ENCODE data around the gene EIF4E3. TPM values are rescaled to one million over a fixed set of nuclear protein-coding genes. Genes with fewer than 3 reads are reported as not detected.

EIF4E3 gene
- total RNA-seq, 1 experiment from 2014 or later, result 2.2 TPM

- H2AFZ ChIP-seq (ENCODE audit: low read length), result no peak overlapping the region
- CTCF ChIA-PET, result no interaction called here
- no peaks in the 10 kb centered on the region for H3K4me1 ChIP-seq (ENCODE audit: insufficient read depth, low read length)
- H3K36me3 ChIP-seq (ENCODE audit: low read depth, low read length), result no peaks in the 10 kb centered on the region
- H3K9me3 ChIP-seq (ENCODE audit: low read length), result no peaks in the 10 kb centered on the region
- DNase-seq (peak; percentile 45), ATAC-seq (no peak)
- intact Hi-C loops (cut with micrococcal nuclease), result loop anchor here (5.0 kb wide), 2 partner anchors 1109 to 1374 kb away; no protein-coding TSS in a partner anchor
- no peak overlapping the region for H3K9ac ChIP-seq (ENCODE audit: low read length)
- no peaks in the 10 kb centered on the region for H4K20me1 ChIP-seq (ENCODE audit: low read length)
- H3K27ac ChIP-seq (ENCODE audit: low read length), result no peak overlapping the region
- H3K27me3 ChIP-seq (ENCODE audit: low read length), result no peaks in the 10 kb centered on the region
- BruUV-seq (replicated peaks), result no TSS peak
- no peak overlapping the region for H3K4me2 ChIP-seq (ENCODE audit: low read length)
- H3K79me2 ChIP-seq (ENCODE audit: low read length), result no peaks in the 10 kb centered on the region
- POLR2A ChIA-PET (ENCODE audit: unreplicated experiment), result no interaction called here
- H3F3A ChIP-seq (ENCODE audit: low read length, unreplicated experiment), result no peaks in the 10 kb centered on the region
- H3K4me3 ChIP-seq (ENCODE audit: low read length), result no peak overlapping the region
- TF ChIP-seq EZH2phosphoT487 (IDR thresholded peaks at IDR 0.05; ENCODE audit: borderline replicate concordance, low read length), result no peak
- TF ChIP-seq EZH2 (IDR thresholded peaks at IDR 0.05; ENCODE audit: low read length, unreplicated experiment), result no peak
- TF ChIP-seq CTCF (conservative IDR thresholded peaks at IDR 0.05; ENCODE audit: low read depth, low read length), result no peak
- no peaks in the 10 kb centered on the region for H3K9me2 ChIP-seq (replicated peaks; ENCODE audit: low read length)
Measured at GRCh38 chr3:71713041-71713440, 12.2 kb downstream of the EIF4E3 start.

- DNase-seq, result peak; percentile 77
- POLR2A ChIA-PET (ENCODE audit: unreplicated experiment), result interaction anchor here (0.6 kb wide), 1 partner anchor 882 kb away, joined by 3 read pairs; no protein-coding TSS in a partner anchor
Measured at GRCh38 chr3:71710906-71711494, 14.2 kb downstream of the EIF4E3 start.

More at GRCh38 chr3:71710906-71711494, 14.2 kb downstream of the EIF4E3 start:
- H3K9me2 ChIP-seq (replicated peaks; ENCODE audit: low read length), result no peaks in the 10 kb centered on the region
- no peak overlapping the region for H3K27ac ChIP-seq (ENCODE audit: low read length)
- no peaks in the 10 kb centered on the region for H3K79me2 ChIP-seq (ENCODE audit: low read length)
- no peak overlapping the region for H2AFZ ChIP-seq (ENCODE audit: low read length)
- H3K9ac ChIP-seq (ENCODE audit: low read length), result no peak overlapping the region
- no peaks in the 10 kb centered on the region for H4K20me1 ChIP-seq (ENCODE audit: low read length)
- H3K4me2 ChIP-seq (ENCODE audit: low read length), result no peak overlapping the region
- intact Hi-C loops (cut with micrococcal nuclease), result loop anchor here (1.0 to 5.0 kb wide), 3 partner anchors 148 to 1376 kb away; no protein-coding TSS in a partner anchor
- no peaks in the 10 kb centered on the region for H3K27me3 ChIP-seq (ENCODE audit: low read length)
- H3K36me3 ChIP-seq (ENCODE audit: low read depth, low read length), result no peaks in the 10 kb centered on the region
- no peaks in the 10 kb centered on the region for H3F3A ChIP-seq (ENCODE audit: low read length, unreplicated experiment)
- CTCF ChIA-PET, result interaction anchor here (0.6 to 1.0 kb wide), 4 partner anchors 12 to 971 kb away, joined by 3 to 6 read pairs (median 4); no protein-coding TSS in a partner anchor
- ATAC-seq, result peak; percentile 96
- no peak for TF ChIP-seq EZH2phosphoT487 (IDR thresholded peaks at IDR 0.05; ENCODE audit: borderline replicate concordance, low read length)
- no peak for TF ChIP-seq EZH2 (IDR thresholded peaks at IDR 0.05; ENCODE audit: low read length, unreplicated experiment)
- TF ChIP-seq CTCF (conservative IDR thresholded peaks at IDR 0.05; ENCODE audit: low read depth, low read length), result peak; percentile 86
- H3K4me3 ChIP-seq (ENCODE audit: low read length), result no peak overlapping the region
- H3K9me3 ChIP-seq (ENCODE audit: low read length), result no peaks in the 10 kb centered on the region
- H3K4me1 ChIP-seq (ENCODE audit: insufficient read depth, low read length), result no peaks in the 10 kb centered on the region
- no TSS peak for BruUV-seq (replicated peaks)
